Measurements from ENCODE around the gene SPACDR.
"Not testable (repeated sequence)": the region's sequence is repeated elsewhere in the genome, so short reads cannot be mapped to it uniquely, and the experiment has no call there.

SPACDR gene

GRCh38 chr7:100465702-100466311 is 1.7 kb upstream of the SPACDR start:
- peak; percentile 91 for DNase-seq (ENCODE audit: low spot score)

- no peak for DNase-seq (ENCODE audit: low spot score)
Observed at GRCh38 chr7:100465299-100465698, 1.2 kb upstream of the SPACDR start.

- DNase-seq (ENCODE audit: low spot score) = no peak
Observed at GRCh38 chr7:100464791-100465190, 731 bp upstream of the SPACDR start.

GRCh38 chr7:100457033-100457432 is 7.0 kb downstream of the SPACDR start:
- no peak for DNase-seq (ENCODE audit: low spot score)

- DNase-seq (ENCODE audit: low spot score) = no peak
Observed at GRCh38 chr7:100456562-100456961, 7.5 kb downstream of the SPACDR start.

GRCh38 chr7:100455206-100455605 is 8.9 kb downstream of the SPACDR start:
- DNase-seq (ENCODE audit: low spot score) = no peak

- DNase-seq (ENCODE audit: low spot score) = not testable (repeated sequence)
Observed at GRCh38 chr7:100453854-100454253, 10.2 kb downstream of the SPACDR start.

- no peak for DNase-seq (ENCODE audit: low spot score)
Observed at GRCh38 chr7:100452513-100452912, 11.5 kb downstream of the SPACDR start.

- DNase-seq (ENCODE audit: low spot score) = no peak
Observed at GRCh38 chr7:100449190-100449795, 14.8 kb downstream of the SPACDR start.

- DNase-seq (ENCODE audit: low spot score) = not testable (repeated sequence)
Observed at GRCh38 chr7:100447363-100447762, 16.7 kb downstream of the SPACDR start.

GRCh38 chr7:100446040-100446439 is 18.0 kb downstream of the SPACDR start:
- DNase-seq (ENCODE audit: low spot score) = no peak

GRCh38 chr7:100444311-100445278 is 19.5 kb downstream of the SPACDR start:
- DNase-seq (ENCODE audit: low spot score) = peak; percentile 47

GRCh38 chr7:100443096-100443840 is 20.8 kb downstream of the SPACDR start:
- no peak for DNase-seq (ENCODE audit: low spot score)

GRCh38 chr7:100441641-100442535 is 22.2 kb downstream of the SPACDR start:
- DNase-seq (ENCODE audit: low spot score) = no peak

GRCh38 chr7:100439244-100439643 is 24.8 kb downstream of the SPACDR start:
- not testable (repeated sequence) for DNase-seq (ENCODE audit: low spot score)

GRCh38 chr7:100438731-100439130 is 25.3 kb downstream of the SPACDR start:
- DNase-seq (ENCODE audit: low spot score) = not testable (repeated sequence)

- no peak for DNase-seq (ENCODE audit: low spot score)
Observed at GRCh38 chr7:100438172-100438571, 25.9 kb downstream of the SPACDR start.

- no peak for DNase-seq (ENCODE audit: low spot score)
Observed at GRCh38 chr7:100437150-100438100, 26.6 kb downstream of the SPACDR start.

GRCh38 chr7:100435401-100436304 is 28.4 kb downstream of the SPACDR start:
- DNase-seq (ENCODE audit: low spot score) = peak; percentile 50
